HG03196 (cell line): ENCODE data around the gene CLUH.
"Not testable (repeated sequence)": the region's sequence is repeated elsewhere in the genome, so short reads cannot be mapped to it uniquely, and the experiment has no call there.

Experiments
- ATAC-seq: cut with Tn5 transposase; IDR thresholded peaks from one replicate; pipeline ENCODE4 v1.9.1; 2021; ENCODE audit not compliant: unreplicated experiment

Gene CLUH

DNA sequence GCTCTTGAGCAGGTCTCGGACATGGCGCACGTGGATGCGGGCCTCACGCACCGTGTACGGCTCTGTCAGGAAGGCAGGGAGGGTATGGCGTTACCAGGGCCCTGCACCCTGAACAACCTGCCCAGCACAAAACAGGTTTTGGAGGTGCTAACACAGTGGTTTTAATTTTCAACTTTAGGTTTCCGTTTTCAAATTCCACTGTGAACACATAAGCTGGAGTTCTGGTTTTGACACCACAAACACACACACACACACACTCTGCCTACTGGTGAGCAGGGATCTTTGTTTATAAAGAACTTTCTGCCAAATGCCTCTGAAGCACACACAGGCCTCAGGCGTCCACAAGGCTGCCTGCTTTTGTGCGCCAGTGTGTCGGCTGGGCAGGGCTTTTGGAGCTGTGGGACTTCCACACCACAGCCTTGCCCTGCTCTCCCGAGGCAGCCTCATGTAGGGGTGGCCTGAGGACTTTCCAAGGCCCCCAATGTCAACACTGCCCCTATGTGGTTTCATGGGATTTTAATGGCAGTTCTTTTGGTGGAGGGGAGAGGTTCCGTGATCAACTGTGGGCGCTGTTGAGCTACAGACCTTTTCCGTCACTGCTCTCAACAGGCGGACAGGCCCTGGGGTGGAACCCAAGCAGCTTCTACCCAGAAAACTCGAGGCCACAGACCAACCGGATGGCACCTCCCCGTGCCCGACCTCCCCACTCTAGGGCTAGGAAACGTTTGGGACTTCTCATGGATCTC is 9.4 kb downstream of the CLUH start:
- no peak for ATAC-seq

DNA sequence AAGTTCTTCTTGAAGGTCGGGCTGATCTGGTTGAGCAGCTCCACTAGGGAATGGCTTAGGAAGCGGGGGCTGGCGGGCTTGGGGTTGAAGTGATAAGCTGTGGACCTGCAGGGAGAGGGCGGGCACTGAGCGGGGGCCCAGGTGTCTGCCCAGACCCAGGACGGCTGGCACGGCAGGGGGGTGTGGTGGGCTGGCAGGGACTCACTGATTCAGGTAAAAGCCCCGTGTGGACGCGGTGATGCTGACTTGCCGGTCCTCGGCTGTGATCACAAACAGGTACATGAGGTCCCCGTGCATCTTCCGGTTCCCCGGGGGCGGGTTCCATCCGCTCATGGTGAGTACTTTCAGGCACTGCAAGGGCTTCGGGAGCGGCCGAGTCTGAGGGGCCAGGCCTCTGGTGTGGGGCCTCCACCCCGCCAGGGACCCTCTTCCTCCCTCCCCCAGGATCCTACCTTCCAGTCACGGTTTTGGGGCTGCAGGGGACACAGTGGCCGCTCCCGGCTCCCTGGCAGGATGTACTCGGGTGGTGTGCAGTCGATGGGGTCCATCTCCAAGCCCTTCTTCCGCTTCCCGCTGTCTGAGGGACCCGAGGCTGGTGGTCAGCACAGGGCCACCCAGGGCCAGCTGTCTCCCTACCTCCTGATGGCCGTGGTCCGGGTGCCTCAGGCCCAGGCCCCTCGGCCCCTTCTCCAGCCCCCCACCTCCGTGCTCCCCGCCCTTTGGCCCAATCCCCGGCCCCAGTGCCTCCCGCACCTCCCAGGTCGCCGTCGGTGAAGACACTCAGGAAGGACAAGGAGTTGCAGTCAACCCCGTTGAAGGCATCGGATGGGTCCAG is 10.2 kb downstream of the CLUH start:
- ATAC-seq: no peak

DNA sequence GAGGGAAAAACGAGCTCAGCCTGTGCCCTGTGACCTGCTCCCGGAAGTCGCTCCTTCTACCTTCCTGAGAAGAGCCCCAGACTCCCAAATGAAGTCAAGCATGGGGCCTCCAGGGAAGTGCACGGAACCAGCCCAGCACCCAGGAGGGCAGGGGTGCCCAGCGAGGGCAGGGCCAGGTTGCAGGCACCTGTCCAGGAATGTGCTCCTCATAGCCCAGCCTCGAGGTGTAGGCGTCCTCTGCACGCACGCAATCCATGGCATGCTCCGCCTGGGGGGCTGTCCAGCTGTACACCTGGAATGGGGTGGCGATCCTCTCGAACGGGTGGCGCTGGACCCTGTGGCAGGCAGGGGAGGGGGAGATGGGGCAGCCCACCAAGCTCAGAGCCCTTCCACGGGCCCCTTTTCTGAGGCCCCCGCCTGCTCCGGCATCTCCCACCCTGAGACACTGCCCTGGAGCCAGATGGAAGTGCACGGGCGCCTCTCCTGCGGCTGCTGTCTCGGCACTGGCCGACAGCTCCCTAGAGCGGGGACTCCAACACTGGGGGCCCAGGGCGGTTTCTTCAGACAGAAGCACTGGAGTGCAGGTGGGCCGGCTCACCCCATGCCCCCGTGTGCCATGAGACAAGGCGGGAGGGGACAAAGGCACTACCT is 10.9 kb downstream of the CLUH start:
- ATAC-seq: no peak

DNA sequence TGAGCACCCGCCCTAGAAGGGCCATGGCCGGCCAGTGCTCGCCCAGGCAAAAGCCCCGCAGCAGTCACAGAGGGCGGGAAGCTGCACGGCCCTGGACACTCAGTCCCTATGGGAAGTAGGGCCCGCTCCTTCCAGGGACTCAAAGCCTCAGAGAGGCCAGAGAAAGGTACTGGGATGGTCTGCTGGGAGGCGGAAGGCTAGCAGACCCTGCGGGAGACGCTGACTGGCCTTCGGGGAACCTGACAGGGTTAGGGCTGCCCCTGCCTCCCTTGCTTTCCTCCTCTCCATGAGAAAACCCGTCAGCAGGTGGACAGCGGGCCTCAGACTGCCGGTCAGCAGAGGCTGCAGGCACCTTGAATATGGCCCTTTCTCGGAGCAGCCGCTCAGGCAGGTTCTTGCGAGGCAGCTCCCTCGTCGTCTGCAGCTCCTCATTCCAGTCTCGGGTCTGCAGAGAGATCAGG is 11.5 kb downstream of the CLUH start:
- ATAC-seq: no peak

DNA sequence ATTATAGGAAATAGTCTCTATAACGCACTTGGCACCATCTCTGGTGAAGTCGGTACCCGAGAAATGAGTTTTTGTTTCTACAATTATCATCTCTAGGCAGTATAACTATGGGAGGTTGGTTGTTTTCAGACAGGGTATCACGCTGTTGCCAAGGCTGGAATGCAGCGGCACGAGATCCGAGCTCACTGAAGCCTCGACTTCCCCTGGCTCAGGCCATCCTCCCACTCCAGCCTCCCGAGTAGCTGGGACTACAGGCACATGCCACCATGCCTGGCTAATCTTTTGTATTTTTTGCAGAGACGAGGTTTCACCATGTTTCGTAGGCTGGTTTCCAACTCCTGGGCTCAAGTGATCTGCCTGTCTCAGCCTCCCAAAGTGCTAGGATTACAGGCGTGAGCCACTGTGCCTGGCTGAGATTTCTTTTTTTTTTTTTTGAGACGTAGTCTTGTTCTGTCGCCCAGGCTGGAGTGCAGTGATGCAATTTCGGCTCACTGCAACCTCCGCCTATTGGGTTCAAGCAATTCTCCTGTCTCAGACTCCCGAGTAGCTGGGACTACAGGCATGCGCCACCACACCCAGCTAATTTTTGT is 12.3 kb downstream of the CLUH start:
- not testable (repeated sequence) for ATAC-seq

DNA sequence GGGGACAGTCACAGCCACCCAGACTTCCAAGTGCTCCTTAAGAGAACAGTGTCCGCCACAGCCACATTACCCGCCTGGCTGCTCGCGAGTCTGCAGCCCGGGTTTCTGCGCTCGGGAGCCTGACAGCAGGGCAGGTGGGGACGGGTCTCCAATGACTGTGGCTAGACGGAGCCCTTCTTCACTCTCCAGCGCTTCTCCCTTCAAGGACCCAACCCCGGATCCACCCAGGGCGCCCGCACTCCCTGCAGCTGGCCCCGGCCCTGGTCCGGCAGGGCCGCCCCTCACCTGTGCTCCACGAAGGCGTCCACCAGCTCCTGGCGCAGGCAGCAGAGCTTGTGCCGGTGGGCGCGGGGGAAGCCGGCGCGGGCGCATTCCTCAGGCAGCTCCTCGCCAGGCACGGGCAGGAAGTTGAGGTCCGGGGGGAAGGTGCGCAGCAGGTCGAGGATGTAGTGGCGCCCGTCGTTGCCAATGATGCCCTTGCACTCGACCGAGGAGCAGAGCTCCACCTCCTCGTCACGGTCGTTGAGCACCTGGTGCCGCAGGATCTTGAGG is 13.9 kb downstream of the CLUH start:
- ATAC-seq: no peak

DNA sequence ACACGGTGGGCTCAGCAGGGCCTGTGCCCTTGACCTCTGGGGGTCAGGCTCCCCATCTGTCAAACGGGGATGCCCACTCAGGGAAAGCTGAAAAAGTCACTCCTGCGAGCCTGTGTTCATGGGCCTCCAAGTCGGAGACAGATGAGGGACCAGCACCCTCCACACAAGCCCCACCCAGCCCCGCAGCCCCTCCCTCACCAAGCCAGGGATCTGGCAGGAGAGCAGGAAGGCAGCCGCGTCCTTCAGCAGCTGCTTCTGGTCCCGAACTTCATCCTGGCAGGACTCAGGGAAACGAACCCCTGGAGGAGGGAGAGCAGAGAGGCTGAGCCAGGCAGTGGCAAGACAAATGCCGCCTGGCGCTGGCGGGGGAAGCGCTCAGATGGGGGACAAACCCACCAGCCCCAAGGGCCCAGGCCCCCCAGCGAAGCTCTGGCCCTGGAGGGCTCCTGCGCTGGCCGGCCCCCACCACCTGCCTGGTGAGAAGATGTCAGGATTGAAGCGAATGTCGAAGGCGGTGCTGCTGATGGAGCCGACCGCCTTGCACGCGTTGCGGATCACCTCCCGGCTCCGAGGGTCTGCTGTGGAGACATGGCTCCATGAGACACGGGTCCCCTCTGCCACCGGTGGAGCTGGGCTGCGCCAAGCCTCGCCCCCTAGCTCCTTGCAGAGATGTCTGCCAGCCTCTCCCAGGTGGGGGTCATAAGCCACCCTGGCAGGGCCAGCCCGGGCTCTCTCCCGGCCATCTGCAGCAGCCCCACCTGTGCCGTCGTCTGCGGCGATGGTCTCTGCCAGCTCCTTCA is 15.4 kb downstream of the CLUH start:
- ATAC-seq: no peak

DNA sequence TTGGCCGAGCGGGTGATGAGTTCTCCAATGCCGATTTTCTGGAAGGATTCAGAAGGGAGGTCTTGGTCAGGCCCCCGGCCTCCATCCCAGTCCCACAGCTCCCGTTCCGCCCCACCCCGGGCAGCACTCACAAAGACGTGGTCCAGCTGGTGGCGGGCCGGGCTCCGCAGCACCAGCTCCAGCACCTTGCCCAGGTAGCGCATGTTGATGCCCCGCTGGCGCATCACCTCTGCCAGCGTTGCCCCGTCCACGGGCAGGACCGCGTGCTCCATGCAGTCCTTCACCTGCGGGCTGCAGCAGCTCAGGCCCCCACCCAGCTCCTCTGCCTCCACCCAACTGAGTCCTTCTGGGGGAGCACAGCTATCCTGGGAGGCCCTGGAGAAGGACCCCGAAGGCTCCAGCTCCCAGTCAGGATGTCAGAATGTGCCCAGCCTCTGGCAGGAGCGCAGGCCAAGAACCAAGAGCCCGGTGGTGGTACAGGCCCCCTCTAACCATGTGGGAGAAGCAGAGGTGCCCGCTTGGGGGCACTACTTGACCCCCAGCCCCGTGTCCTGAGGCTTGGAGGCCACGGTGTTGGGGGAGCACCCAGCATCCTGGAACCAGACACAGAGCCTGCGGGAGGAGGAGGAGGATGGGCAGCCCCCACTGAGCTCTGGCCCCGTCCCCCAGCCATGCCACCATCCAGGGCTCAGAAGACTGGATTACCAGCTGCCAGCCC is 16.2 kb downstream of the CLUH start:
- ATAC-seq: no peak

DNA sequence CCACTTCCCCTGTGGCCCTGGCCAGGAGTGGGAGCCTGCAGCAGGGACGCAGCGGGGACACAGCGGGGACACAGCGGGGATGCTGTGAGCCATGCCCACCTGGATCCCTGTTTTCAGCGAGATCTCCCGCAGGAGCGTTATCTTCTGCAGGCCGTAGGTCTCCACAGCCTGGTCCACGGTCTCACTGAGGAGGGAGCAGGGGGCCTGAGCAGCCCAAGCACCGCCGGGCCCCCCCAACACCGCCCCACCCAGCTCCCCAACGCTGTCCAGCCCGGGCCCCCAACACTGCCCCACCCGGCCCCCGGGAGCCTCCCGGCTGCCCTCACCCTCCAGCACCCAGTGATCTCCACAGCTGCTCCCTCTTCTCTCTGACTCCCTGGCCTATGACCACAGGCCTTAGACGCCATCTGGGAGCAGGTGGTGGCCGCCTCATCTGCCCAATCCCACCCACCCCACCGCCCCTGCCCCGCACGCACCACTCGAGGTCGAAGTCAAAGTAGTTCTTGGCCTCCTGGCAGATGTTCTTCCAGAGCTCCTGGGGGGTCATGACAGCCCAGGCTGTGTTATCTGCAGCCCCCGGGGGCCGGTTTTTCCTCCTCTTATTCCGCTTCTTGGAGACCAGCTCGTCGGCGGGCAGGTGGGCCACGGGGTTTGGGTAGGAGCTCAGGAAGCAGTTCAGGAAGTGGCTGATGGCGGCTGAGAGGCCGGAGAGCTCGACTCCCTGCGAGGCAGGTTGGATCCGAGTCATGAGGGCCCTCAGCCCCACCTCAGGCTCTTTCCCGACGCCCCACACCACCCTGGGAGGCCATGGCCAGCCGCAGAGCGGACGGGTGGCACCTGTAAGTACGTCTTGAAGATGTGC is 17.0 kb downstream of the CLUH start:
- no peak for ATAC-seq

DNA sequence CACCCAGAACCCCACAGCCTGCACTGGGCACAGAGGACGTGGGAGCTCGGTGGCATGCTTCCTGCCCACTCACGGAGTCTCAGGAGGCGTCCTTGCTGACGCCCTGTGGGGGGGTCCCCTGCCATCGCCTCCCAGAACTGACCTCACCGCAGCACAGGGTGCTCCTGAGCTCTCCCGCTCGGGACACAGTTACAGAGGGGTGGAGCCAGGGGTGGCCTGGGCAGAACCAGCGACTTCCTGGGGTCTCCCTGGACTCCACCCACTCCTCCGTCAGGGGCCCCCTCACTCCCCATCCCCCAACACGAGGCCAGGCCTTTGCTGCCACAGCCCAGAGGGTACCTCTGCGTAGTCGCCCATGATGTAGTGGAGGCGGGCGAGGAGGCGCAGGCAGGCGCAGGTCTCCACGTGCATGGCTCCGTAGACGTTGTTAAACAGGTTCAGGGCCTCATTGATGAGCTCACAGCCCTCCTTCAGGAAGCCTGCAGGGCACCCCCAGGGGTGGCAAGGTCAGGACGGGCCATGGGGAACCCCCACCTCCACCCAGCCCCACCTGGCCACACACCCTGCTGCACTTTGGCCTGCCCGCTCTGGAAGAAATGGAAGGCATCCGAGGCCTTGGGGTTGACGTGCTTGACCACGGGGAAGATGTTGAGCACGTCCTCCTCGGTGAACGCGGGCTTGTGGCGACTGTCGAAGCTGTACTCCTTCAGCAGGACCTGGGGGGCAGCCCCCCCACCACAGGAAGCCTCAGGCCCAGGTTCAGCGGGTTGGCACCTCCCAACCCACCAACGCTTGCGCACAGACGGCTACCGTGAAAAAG is 17.8 kb downstream of the CLUH start:
- ATAC-seq: no peak

DNA sequence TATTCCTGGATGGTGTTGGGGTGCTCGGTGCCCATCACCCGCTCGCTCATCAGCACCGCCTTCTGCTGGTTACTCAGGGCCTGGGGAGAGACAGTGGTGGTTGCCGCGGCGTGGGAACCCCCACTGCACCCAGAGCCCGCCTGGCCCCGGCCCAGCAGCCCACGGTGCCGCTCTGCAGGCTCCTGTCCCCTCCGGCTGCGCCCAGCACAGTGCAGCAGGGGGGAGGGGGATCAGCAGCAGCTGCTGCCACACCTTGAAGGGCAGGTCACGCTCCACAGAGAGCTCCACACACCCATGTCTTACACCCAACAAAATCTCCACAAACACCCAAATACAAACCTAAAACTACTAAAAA is 18.8 kb downstream of the CLUH start:
- ATAC-seq: no peak

DNA sequence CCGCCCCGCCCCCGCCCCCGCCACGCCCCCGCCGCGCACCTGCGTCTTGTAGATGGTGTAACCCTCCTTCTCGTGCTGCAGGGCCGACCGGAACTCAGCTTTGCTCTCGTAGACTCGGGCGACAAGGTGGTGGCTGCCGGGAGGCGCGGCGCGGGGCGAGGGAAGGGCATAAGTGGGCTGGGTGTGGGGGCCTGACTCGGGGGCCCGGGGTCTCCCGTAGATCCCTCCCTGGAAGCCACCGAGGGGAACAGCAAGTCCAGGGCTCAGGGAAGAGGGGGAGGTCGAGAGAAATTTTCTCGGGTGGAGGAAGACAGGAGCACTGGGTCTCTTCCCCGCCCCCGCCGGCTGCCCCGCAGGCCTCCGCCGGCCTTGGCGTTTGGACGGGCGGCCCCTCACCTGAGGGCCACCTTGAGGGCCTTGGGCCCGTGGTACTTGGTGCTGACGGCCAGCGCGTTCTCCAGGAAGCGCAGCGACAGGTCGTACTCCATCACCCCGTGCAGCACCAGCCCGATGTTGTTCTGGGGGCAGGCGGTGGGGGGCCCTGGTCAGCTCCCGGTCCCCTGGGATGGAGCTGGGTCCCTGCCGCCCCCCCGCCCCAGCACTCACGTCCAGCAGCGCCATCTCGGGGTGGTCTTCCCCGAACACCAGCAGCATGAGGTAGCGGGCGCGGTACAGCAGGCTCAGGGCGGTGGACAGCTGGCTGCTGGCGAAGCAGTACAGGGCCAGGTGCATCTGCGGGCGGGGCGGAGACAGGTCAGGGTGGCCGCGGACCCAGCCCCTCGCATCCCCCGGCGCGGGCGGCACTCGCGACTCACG is 19.4 kb downstream of the CLUH start:
- no peak for ATAC-seq

DNA sequence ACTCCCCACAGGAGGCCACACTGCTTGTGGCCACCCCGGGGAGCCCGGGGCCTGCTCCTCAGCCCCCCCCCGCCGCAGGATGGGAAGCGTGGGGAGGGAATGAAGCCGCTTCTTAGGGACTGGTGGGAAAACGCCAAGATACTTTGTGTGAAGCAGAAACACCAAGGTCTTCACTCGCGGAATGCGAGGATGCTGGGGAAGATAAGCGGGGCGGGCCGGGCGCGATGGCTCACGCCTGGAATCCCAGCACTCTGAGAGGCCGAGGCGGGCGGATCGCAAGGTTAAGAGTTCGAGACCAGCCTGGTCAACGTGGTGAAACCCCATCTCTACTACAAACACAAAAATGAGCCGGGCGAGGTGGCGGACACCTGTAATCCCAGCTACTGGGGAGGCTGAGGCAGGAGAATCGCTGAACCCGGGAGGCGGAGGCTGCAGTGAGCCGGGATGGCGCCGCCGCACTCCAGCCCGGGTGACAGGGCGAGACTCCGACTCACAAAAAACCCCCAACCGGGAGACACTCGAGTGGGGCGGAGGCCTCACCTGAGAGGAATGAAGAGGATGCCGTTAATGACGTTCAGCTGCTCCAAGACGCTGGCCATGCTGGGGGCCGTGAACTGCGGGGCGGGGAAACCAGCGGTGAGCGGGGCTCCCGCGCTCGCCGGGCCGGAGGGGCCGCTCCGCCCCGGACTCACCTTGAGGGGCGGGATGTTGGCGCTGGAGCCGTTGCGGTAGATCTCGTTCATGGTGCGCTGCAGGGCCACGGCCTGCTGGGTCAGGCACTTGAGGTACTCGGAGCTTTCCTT is 20.3 kb downstream of the CLUH start:
- no peak for ATAC-seq

DNA sequence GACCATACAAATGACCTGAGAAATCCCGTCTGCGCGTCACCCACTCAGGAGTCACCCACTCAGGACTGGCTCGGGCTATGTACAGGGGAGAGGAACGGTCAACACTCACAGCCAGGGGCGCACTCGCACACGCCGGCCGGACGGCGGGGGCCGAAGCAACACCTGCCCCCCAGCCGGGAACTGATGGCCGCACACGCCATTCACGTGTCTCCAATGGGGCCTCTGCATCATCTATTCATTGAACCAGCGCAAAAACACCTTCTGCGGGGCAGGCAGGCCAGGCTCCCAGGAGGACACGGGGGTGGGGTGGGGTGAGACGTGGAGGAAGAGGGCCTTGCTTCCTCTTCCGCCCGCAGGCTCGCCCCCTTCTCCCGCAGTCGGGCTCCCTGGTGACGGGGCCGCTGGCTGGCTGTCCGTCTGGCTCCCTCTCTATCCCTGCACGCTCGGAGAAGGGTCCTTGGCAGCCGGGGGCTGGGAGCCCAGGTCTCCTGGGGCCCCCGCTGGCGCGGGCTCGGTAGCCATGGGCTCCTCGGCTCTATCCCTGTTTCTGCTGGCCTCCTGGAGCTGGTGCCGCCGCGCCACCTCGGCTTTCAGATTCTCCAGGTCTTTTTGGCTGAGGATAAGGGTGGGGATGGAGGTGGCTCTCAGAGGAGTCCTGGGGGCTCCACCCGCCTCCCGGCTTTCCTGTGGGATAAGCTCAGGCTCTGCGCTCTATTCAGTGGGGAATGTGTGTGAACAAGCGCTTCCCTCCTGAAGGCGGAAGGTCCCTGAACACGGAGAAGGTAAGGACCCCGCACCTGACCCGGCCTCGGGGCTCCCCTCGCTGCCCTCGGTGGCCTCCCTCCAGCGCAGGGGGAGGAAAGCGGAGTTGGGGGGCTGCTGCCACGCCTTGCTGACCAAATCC is 21.1 kb downstream of the CLUH start:
- ATAC-seq: no peak

DNA sequence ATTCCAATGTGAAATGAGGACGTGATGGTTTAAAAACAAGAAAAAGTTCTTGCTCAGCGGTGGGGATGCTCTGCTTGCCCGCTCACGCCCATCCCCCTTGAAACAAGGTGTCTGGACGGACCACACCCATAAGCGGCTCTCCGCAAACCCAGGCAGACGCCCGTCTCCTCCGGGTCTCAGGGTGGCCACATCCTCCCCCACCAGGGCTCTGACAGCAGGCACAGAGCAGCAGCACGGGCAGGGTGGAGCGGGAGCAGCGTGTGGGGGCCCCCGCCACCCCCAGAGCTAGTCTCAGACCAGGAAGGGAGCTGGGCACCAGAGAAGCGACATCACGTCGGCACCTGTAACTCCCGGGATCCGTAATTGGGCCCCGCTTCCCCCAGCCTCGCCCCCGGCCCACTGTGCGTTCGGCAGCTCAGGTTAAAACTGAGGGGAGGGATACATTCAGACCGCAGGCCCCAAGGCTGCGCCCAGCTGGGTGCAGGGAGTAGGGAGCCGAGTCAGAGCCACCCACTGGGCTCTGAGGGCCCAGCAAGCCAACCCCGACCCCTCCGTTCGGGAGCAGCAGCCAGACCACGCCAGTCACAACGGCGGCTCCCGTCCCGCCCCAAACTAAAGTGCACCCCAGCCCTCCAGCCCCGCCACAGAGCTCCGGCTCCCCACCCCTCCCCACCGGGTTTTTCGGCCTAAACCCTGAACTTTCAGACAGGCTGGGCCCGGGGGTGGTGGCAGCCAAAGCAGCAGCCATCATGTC is 22.0 kb downstream of the CLUH start:
- ATAC-seq: no peak
